Kidney (tissue), 14 donors: Measurements from ENCODE around the gene MAP2K7. TPM values are rescaled to one million over a fixed set of nuclear protein-coding genes. Genes with fewer than 3 reads are reported as not detected.
A peak's percentile ranks its signal among the peaks of the same experiment; 100 is the strongest.

ENCODE experiments used
- DNase-seq, 5 donors: peaks; one replicate each; pipeline ENCODE4 v3.0.0-alpha.2; 2013 to 2020
- FAIRE-seq: peaks from 2 replicates; lab custom pipeline; 2012; peaks lifted over from hg19 to GRCh38; lab: Jason Lieb, UNC
- H3K27ac ChIP-seq, 2 donors: one replicate each; pipeline ENCODE4 v1.7.0; 2013; ENCODE audit warnings: low read depth in 2 of 2, low read length in 2 of 2, inconsistent platforms in 1 of 2
- H3K27me3 ChIP-seq: one replicate; pipeline ENCODE4 v1.7.1; 2013; ENCODE audit warnings: low read length, inconsistent platforms; ENCODE audit not compliant: control insufficient read depth, insufficient read depth
- H3K36me3 ChIP-seq, 3 donors: one replicate each; pipeline versions ENCODE4 v1.7.0 to v1.7.1; 2013; ENCODE audit warnings: low read length in 3 of 3, control low read depth in 1 of 3, inconsistent platforms in 1 of 3; ENCODE audit not compliant: insufficient read depth in 3 of 3, control insufficient read depth in 2 of 3
- H3K4me1 ChIP-seq, 3 donors: one replicate each; pipeline versions ENCODE4 v1.7.0 to v1.7.1; 2013; ENCODE audit warnings: low read length in 3 of 3, inconsistent platforms in 1 of 3, low read depth in 1 of 3; ENCODE audit not compliant: control insufficient read depth in 2 of 3, insufficient read depth in 2 of 3
- H3K4me3 ChIP-seq, 3 donors: one replicate each; pipeline versions ENCODE4 v1.7.0 to v1.8.1; 2013; ENCODE audit warnings: low read length in 3 of 3, control low read depth in 1 of 3, inconsistent platforms in 1 of 3
- H3K9ac ChIP-seq, 3 donors: one replicate each; pipeline versions ENCODE4 v1.7.0 to v1.7.1; 2013; ENCODE audit warnings: low read length in 3 of 3, control low read depth in 1 of 3, inconsistent platforms in 1 of 3
- H3K9me3 ChIP-seq, 3 donors: one replicate each; pipeline versions ENCODE4 v1.7.0 to v1.7.1; 2013; ENCODE audit warnings: low read length in 3 of 3, control low read depth in 1 of 3, inconsistent platforms in 1 of 3; ENCODE audit not compliant: control insufficient read depth in 2 of 3, insufficient read depth in 1 of 3
- CTCF ChIP-seq: IDR thresholded peaks from 3 replicates; pipeline ENCODE4 v1.5.1; 2012; ENCODE audit warnings: mild to moderate bottlenecking, moderate library complexity, borderline replicate concordance; ENCODE audit not compliant: insufficient read depth; ENCODE audit errors: extremely low read depth
- intact Hi-C: fragments of 100-400 bp; cut with DNase I; formaldehyde crosslinking; loops from one replicate; pipeline ENCODE4 v1.11.1; 2022
- polyA plus RNA-seq: library from polyadenylated mRNA; stranded (reverse); fragments of 350-450 nt; fragmentation: Illumina TruSeq; extraction: RNeasy Lipid Tissue Mini Kit (QIAGEN cat#74804); gene quantifications from one replicate; pipeline ENCODE4 v1.2.3, GENCODE V29; 2014; ENCODE audit warnings: low read depth, low replicate concordance; ENCODE audit not compliant: insufficient read depth
- total RNA-seq: library from RNA; stranded (reverse); fragmentation: NEBNext Ultra II Directional; extraction: Animal tissue kit (Norgen Biotek cat#: 25700); gene quantifications from one replicate; pipeline ENCODE4 v1.2.1, GENCODE V29; 2021
- donor health status: control.
- donor health status: control.
- donor health status: control.
- donor health status: control.
- donor health status: control.
- donor health status: DM: yes; HTN: yes; CAD: no.
- donor health status: Normal renal cell carcinoma (clear cell type).

MAP2K7 gene
- total and polyA plus RNA-seq, 2 donors from 2014 or later: 16.7 to 37.0 TPM

- TF ChIP-seq CTCF: no peak
- H3K4me1 ChIP-seq: peaks cover 0 to 9% (median 0%) of the 10 kb centered on the region in 3 donors
- H3K36me3 ChIP-seq: peaks cover 0 to 37% (median 26%) of the 10 kb centered on the region in 3 donors
- no peak overlapping the region for H3K9ac ChIP-seq
- no peaks in the 10 kb centered on the region for H3K9me3 ChIP-seq
- no peak overlapping the region for H3K27ac ChIP-seq
- FAIRE-seq (no peak), DNase-seq (peak in 1 of 5 donors; percentile 48)
- no peaks in the 10 kb centered on the region for H3K27me3 ChIP-seq
- H3K4me3 ChIP-seq: no peak overlapping the region
- intact Hi-C loops: no loop called here
Measured at GRCh38 chr19:7932930-7933300, 29.2 kb downstream of the MAP2K7 start.

DNA sequence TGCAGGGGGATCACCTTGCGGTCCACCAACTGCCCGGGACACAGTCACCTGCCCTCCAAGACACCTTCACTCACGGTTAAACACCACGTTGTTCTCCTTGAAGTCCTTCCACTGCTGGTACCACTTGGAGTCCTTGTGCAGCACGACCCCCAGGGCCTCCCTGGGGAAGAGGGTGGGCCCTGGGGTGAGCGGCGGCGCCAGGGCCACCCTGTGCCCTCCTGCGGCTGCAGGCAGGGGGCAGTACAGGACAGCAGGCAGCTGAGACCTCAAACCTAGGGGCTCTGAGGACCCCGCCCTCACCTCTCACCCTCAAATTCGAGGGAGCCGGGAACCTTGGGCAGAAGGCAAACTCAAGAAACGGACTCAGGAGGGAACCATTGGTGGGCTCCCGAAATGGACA lies 29.7 kb downstream of the MAP2K7 start:
- H3K36me3 ChIP-seq: peaks cover 0 to 37% (median 26%) of the 10 kb centered on the region in 3 donors
- H3K4me3 ChIP-seq: no peak overlapping the region
- no peaks in the 10 kb centered on the region for H3K9me3 ChIP-seq
- no peaks in the 10 kb centered on the region for H3K27me3 ChIP-seq
- no peak for DNase-seq
- H3K9ac ChIP-seq: no peak overlapping the region
- FAIRE-seq: no peak
- H3K27ac ChIP-seq: no peak overlapping the region
- TF ChIP-seq CTCF: no peak
- intact Hi-C loops: no loop called here
- peaks cover 0 to 5% (median 0%) of the 10 kb centered on the region in 3 donors for H3K4me1 ChIP-seq

DNA sequence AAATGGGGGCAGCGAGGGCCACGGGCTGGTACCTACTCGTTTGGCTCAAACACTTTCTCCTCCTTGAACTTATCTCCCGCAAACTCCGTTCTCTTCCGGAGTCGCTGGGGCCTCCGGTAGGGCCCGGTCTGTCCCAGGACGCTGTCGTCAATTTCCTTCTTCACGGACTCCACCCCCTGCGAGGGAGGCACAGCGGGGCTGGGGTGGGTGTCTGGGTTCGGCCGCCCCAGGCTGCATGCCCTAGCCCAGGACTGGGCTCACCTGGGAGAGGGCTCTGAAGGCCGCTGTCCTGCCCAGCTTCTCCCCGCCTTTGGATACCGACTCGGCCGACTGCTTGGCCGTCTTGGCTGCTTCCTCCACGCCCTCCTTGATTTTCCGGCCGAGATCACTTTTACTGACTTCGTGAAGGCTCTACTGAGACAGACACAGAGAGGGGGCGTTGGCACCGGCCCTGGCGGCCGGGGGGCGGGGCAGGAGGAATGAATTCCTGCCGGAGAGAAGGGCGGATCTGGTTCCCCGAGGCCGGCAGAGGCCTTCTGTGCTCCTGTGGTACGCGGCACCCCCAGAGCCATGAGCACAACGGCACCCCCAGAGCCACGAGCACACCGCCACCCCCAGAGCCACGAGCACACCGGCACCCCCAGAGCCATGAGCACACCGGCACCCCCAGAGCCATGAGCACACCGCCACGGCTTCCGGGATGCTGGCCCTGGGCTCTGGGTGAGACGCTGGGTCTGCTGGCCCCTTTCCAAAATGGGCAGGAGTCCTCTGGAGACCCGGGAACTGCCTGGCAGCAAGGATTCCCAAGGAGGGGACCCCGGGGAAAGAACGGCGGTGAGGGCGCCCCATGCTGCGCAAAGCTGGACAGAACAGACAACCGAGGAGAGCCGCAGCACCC lies 30.4 kb downstream of the MAP2K7 start:
- Histone ChIP-seq H3K4me1 (peaks cover 0 to 2% (median 0%) of the 10 kb centered on the region in 3 donors), H3K27ac (no peak overlapping the region), H3K9me3 (no peaks in the 10 kb centered on the region), H3K9ac (no peak overlapping the region), H3K4me3 (no peak overlapping the region), H3K36me3 (peaks cover 0 to 37% (median 26%) of the 10 kb centered on the region in 3 donors), H3K27me3 (no peaks in the 10 kb centered on the region)
- FAIRE-seq (no peak), DNase-seq (peak in 1 of 5 donors; percentile 52)
- no peak for TF ChIP-seq CTCF
- intact Hi-C loops: no loop called here
